WERI-Rb-1 (cell line): Measurements from ENCODE around the gene DIO3.
"Not testable (repeated sequence)": the region's sequence is repeated elsewhere in the genome, so short reads cannot be mapped to it uniquely, and the experiment has no call there.

Experiments used
- DNase-seq: peaks from one replicate; pipeline ENCODE4 v3.0.0-alpha.2; 2020
- H3K27ac ChIP-seq: fragments of 250-450 bp; sonication (Bioruptor Pico); 2 replicates; pipeline ENCODE4 v1.5.1; 2020; ENCODE audit warnings: mild to moderate bottlenecking, moderate library complexity
- H3K27me3 ChIP-seq: fragments of 250-450 bp; sonication (Bioruptor Pico); 2 replicates; pipeline ENCODE4 v1.5.1; 2021; ENCODE audit warnings: mild to moderate bottlenecking, low read depth, moderate library complexity; ENCODE audit not compliant: insufficient read depth, severe bottlenecking
- H3K36me3 ChIP-seq: fragments of 250-450 bp; sonication (Bioruptor Pico); 2 replicates; pipeline ENCODE4 v1.5.1; 2020; ENCODE audit warnings: mild to moderate bottlenecking, moderate library complexity
- H3K4me3 ChIP-seq: 2 replicates; pipeline ENCODE4 v1.5.1; 2011; ENCODE audit warnings: low read depth, mild to moderate bottlenecking, control low read depth, low read length
- H3K9me3 ChIP-seq: fragments of 250-450 bp; sonication (Bioruptor Pico); 2 replicates; pipeline ENCODE4 v1.5.1; 2021; ENCODE audit warnings: mild to moderate bottlenecking, moderate library complexity; ENCODE audit not compliant: severe bottlenecking
- CTCF ChIP-seq: IDR thresholded peaks from 2 replicates; pipeline ENCODE4 v1.5.1; 2011; ENCODE audit warnings: low read depth, mild to moderate bottlenecking, control low read depth, inconsistent platforms, low read length

Gene DIO3

DNA sequence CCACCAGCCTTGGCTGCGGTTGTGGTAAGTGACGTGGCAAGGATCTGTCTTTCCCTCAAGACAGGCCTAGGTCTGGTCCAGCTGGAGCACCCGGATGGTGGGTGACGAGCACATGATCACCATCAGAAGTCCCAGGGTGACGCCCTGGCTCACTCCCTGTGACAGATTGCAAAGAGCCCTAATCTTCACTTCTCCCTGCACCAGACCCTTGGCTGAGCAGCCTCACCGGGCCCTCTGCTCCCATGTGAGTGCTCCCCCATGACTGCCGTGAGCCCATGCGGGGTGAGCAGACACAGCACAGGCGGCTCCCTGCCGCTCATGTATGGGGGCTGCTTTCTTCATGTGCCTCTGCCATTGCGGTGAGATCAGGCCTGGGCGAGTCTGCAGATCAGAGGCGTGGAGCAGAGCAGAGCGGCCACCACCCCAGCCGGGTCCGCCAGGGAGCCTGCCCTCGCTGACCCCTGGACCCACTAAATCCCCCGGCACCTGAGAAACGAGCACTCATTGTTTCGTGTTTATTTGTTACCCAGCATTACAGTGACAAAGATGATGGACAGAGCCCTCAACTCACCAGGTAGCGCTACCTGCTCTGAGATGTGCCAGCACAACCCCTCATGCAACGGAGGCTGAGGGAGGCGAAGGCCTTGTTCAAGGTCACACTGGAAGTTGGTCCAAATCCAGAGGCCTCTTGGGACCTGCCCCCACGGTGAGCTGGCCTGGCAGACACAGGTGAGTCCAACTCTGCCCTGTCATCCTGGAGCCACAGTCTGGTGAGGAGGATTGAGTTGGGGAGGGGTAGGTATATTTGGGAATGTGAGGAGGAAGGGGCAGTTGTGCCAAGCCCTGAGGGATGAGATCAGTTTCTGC is 9.3 kb upstream of the DIO3 start:
- Histone ChIP-seq H3K4me3 (no peak overlapping the region), H3K36me3 (no peaks in the 10 kb centered on the region), H3K27ac (no peak overlapping the region), H3K9me3 (no peaks in the 10 kb centered on the region), H3K27me3 (peaks cover 89% of the 10 kb centered on the region)
- no peak for TF ChIP-seq CTCF
- DNase-seq, result no peak

GRCh38 chr14:101552786-101553231 is 8.5 kb upstream of the DIO3 start:
- Histone ChIP-seq H3K27ac (no peak overlapping the region), H3K4me3 (no peak overlapping the region), H3K9me3 (no peaks in the 10 kb centered on the region), H3K36me3 (no peaks in the 10 kb centered on the region), H3K27me3 (peaks cover 91% of the 10 kb centered on the region)
- no peak for DNase-seq
- no peak for TF ChIP-seq CTCF

DNA sequence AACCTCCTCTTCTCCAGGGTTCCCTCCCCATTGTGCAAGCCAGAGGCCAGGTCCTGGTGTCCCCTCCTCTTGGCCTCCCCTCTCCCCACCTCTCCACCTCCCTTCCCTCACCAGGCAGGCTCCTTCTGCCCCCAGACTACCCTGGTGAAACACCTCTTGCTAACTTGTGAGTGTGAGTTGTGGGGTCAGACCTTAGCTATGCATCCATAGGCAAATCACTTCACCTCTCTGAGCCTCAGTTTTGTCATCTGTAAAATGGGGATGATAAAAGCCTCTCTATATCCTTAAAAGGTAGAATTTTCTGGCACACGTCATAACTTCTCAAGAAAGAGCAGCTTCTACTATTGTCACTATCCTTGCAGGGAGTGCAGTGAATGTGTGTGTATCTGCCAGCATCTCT is 7.9 kb upstream of the DIO3 start:
- TF ChIP-seq CTCF, result no peak
- Histone ChIP-seq H3K27ac (no peak overlapping the region), H3K27me3 (peaks cover 91% of the 10 kb centered on the region), H3K4me3 (no peak overlapping the region), H3K36me3 (no peaks in the 10 kb centered on the region), H3K9me3 (no peaks in the 10 kb centered on the region)
- no peak for DNase-seq

DNA sequence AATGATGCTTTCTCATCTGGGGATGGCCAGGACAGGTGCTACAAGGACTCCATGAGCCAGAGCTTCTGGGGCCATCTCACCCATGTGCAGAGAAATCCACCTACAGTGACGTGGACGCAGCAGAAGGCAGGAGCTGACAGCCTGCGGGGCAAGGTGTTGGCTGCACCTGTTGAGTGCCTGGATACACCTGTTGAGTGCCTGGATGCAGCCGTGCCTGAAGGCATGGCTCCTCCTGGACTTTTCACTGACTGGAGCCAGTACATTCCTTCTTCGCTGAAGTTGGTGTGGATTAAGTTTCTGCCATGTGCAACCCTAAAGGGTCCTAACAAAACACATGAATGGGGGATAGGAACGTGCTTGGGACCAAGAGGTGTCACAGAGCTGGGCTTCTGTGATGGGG is 7.4 kb upstream of the DIO3 start:
- no peak overlapping the region for H3K4me3 ChIP-seq
- DNase-seq, result no peak
- H3K27ac ChIP-seq, result no peak overlapping the region
- no peak for TF ChIP-seq CTCF
- H3K27me3 ChIP-seq, result peaks cover 91% of the 10 kb centered on the region
- H3K36me3 ChIP-seq, result no peaks in the 10 kb centered on the region
- H3K9me3 ChIP-seq, result no peaks in the 10 kb centered on the region

GRCh38 chr14:101554991-101555668 is 6.2 kb upstream of the DIO3 start:
- no peak overlapping the region for H3K27ac ChIP-seq
- no peak overlapping the region for H3K4me3 ChIP-seq
- DNase-seq, result no peak
- no peak for TF ChIP-seq CTCF
- peaks cover 92% of the 10 kb centered on the region for H3K27me3 ChIP-seq
- no peaks in the 10 kb centered on the region for H3K9me3 ChIP-seq
- no peaks in the 10 kb centered on the region for H3K36me3 ChIP-seq

DNA sequence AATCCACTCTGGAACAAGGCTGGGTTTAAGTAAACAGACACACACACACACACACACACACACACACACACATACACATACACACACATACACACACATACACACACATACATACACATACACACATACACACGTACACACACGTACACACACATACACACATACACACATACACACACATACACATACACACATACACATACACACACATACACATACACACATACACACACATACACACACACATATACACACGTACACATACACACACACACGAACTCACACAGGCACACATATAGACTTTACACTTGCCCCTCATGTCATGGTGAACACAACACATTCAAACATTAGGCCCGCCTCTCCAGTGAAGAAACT is 5.6 kb upstream of the DIO3 start:
- H3K27me3 ChIP-seq, result peaks cover 94% of the 10 kb centered on the region
- not testable (repeated sequence) for H3K27ac ChIP-seq, H3K9me3 ChIP-seq, H3K36me3 ChIP-seq, H3K4me3 ChIP-seq, DNase-seq
